Measurements from ENCODE around the gene SLC5A4. TPM values are rescaled to one million over a fixed set of nuclear protein-coding genes. Genes with fewer than 3 reads are reported as not detected.
"Not testable (repeated sequence)": the region's sequence is repeated elsewhere in the genome, so short reads cannot be mapped to it uniquely, and the experiment has no call there.

The SLC5A4 gene
- total RNA-seq, 4 donors from 2014 or later, result 0.21 to 2.4 (median 1.3) TPM

GRCh38 chr22:32202161-32202538 lies 53.0 kb downstream of the SLC5A4 start:
- H3K4me1 ChIP-seq, result peaks cover 0 to 21% (median 0%) of the 10 kb centered on the region in 4 donors
- TF ChIP-seq CTCF (IDR thresholded peaks at IDR 0.05) (no peak), POLR2A (IDR thresholded peaks at IDR 0.05) (no peak), EP300 (IDR thresholded peaks at IDR 0.05) (no peak)
- H3K27me3 ChIP-seq, result peaks cover 0 to 43% of the 10 kb centered on the region in 2 donors
- H3K9me3 ChIP-seq, result no peaks in the 10 kb centered on the region
- no peaks in the 10 kb centered on the region for H3K36me3 ChIP-seq
- no peak for DNase-seq (ENCODE audit: low spot score in 2 of 2)
- H3K4me3 ChIP-seq, result no peak overlapping the region
- 29 to 34% methylated on average over 4 of the region's 4 CpGs for WGBS, 2 donors
- H3K27ac ChIP-seq, result no peak overlapping the region

- no peaks in the 10 kb centered on the region for H3K9me3 ChIP-seq
- TF ChIP-seq CTCF (IDR thresholded peaks at IDR 0.05) (no peak), POLR2A (IDR thresholded peaks at IDR 0.05) (no peak), EP300 (IDR thresholded peaks at IDR 0.05) (no peak)
- peaks cover 0 to 21% (median 0%) of the 10 kb centered on the region in 4 donors for H3K4me1 ChIP-seq
- no peak for DNase-seq (ENCODE audit: low spot score in 2 of 2)
- no peak overlapping the region for H3K27ac ChIP-seq
- H3K4me3 ChIP-seq, result no peak overlapping the region
- WGBS, 2 donors, result 77 to 78% methylated on average over 10 of the region's 10 CpGs
- H3K36me3 ChIP-seq, result no peaks in the 10 kb centered on the region
- peaks cover 0 to 44% of the 10 kb centered on the region in 2 donors for H3K27me3 ChIP-seq
These were observed 54.4 kb downstream of the SLC5A4 start for GRCh38 chr22:32200752-32201151.

GRCh38 chr22:32199961-32200360 lies 55.2 kb downstream of the SLC5A4 start:
- Histone ChIP-seq H3K4me1 (peaks cover 0 to 21% (median 0%) of the 10 kb centered on the region in 4 donors), H3K36me3 (no peaks in the 10 kb centered on the region), H3K27ac (no peak overlapping the region), H3K4me3 (no peak overlapping the region), H3K9me3 (no peaks in the 10 kb centered on the region), H3K27me3 (peaks cover 0 to 46% of the 10 kb centered on the region in 2 donors)
- TF ChIP-seq POLR2A (IDR thresholded peaks at IDR 0.05), result no peak
- TF ChIP-seq EP300 (IDR thresholded peaks at IDR 0.05), result no peak
- no peak for TF ChIP-seq CTCF (IDR thresholded peaks at IDR 0.05)
- DNase-seq (ENCODE audit: low spot score in 2 of 2), result no peak
- WGBS, 2 donors, result 35 to 53% methylated on average over 7 of the region's 7 CpGs

- no peak for DNase-seq (ENCODE audit: low spot score in 2 of 2)
- 87 to 94% methylated on average over 6 of the region's 6 CpGs for WGBS, 2 donors
- no peak overlapping the region for H3K27ac ChIP-seq
- no peak for TF ChIP-seq EP300 (IDR thresholded peaks at IDR 0.05)
- no peak for TF ChIP-seq POLR2A (IDR thresholded peaks at IDR 0.05)
- no peak for TF ChIP-seq CTCF (IDR thresholded peaks at IDR 0.05)
- peaks cover 0 to 21% (median 0%) of the 10 kb centered on the region in 4 donors for H3K4me1 ChIP-seq
- H3K27me3 ChIP-seq, result peaks cover 0 to 43% of the 10 kb centered on the region in 2 donors
- no peak overlapping the region for H3K4me3 ChIP-seq
- no peaks in the 10 kb centered on the region for H3K9me3 ChIP-seq
- no peaks in the 10 kb centered on the region for H3K36me3 ChIP-seq
These were observed 55.8 kb downstream of the SLC5A4 start for GRCh38 chr22:32199341-32199740.

GRCh38 chr22:32197553-32198226 lies 57.5 kb downstream of the SLC5A4 start:
- not testable (repeated sequence) for H3K36me3 ChIP-seq; H3K4me1 ChIP-seq; H3K4me3 ChIP-seq; H3K9me3 ChIP-seq; DNase-seq (ENCODE audit: low spot score in 2 of 2); H3K27ac ChIP-seq
- 79 to 86% methylated on average over 5 of the region's 5 CpGs for WGBS, 2 donors
- peaks cover 0 to 27% of the 10 kb centered on the region in 2 donors for H3K27me3 ChIP-seq

- H3K4me3 ChIP-seq; H3K4me1 ChIP-seq; H3K27ac ChIP-seq; H3K9me3 ChIP-seq; DNase-seq (ENCODE audit: low spot score in 2 of 2); H3K36me3 ChIP-seq: not testable (repeated sequence)
- 68 to 75% methylated on average over 3 of the region's 3 CpGs for WGBS, 2 donors
- H3K27me3 ChIP-seq, result peaks cover 0 to 15% of the 10 kb centered on the region in 2 donors
These were observed 59.2 kb downstream of the SLC5A4 start for GRCh38 chr22:32195900-32196299.

- not testable (repeated sequence) for H3K9me3 ChIP-seq; H3K4me3 ChIP-seq; H3K27me3 ChIP-seq; H3K4me1 ChIP-seq; H3K36me3 ChIP-seq; DNase-seq (ENCODE audit: low spot score in 2 of 2); H3K27ac ChIP-seq
- 78 to 83% methylated on average over 8 to 9 of the region's 9 CpGs for WGBS, 2 donors
These were observed 61.8 kb downstream of the SLC5A4 start for GRCh38 chr22:32193346-32193745.

GRCh38 chr22:32191021-32191420 lies 64.1 kb downstream of the SLC5A4 start:
- H3K4me3 ChIP-seq; H3K4me1 ChIP-seq; H3K9me3 ChIP-seq; H3K36me3 ChIP-seq; H3K27me3 ChIP-seq; H3K27ac ChIP-seq; DNase-seq (ENCODE audit: low spot score in 2 of 2): not testable (repeated sequence)
- WGBS, 2 donors, result 82 to 84% methylated on average over 15 of the region's 15 CpGs

Measured in tibial nerve (tissue), 4 donors.